Bronchial epithelial cell (primary cell): ENCODE results near the gene UTP18. TPM values are rescaled to one million over a fixed set of nuclear protein-coding genes. Genes with fewer than 3 reads are reported as not detected.
"Not testable (repeated sequence)": the region's sequence is repeated elsewhere in the genome, so short reads cannot be mapped to it uniquely, and the experiment has no call there.

Experiments used
- DNase-seq: peaks from one replicate; pipeline ENCODE4 v3.0.0-alpha.2; 2010; ENCODE audit warnings: low read depth
- FAIRE-seq: peaks from 2 replicates; lab custom pipeline; 2011; peaks lifted over from hg19 to GRCh38; lab: Jason Lieb, UNC
- H3K27me3 ChIP-seq: 2 replicates; pipeline ENCODE4 v1.5.1; 2011; ENCODE audit warnings: low read length; ENCODE audit not compliant: control insufficient read depth, insufficient read depth
- H3K36me3 ChIP-seq: 2 replicates; pipeline ENCODE4 v1.5.1; 2011; ENCODE audit warnings: low read length; ENCODE audit not compliant: control insufficient read depth, insufficient read depth
- H3K4me3 ChIP-seq: 2 replicates; pipeline ENCODE4 v1.5.1; 2011; ENCODE audit warnings: mild to moderate bottlenecking, low read depth, low read length, control low read depth
- CTCF ChIP-seq: IDR thresholded peaks from 2 replicates; pipeline ENCODE4 v1.5.1; 2011; ENCODE audit warnings: mild to moderate bottlenecking, moderate library complexity, low read length, control low read depth, inconsistent platforms; ENCODE audit not compliant: insufficient read depth, severe bottlenecking
- total RNA-seq: library from RNA; depleted of rRNA; stranded (reverse); fragments of >200 nt; gene quantifications from 2 replicates; pipeline ENCODE4 v1.2.1, GENCODE V29; 2014

Gene UTP18
- total RNA-seq, 1 donor from 2014 or later = 42.1 TPM

GRCh38 chr17:51261024-51261963 lies 948 bp downstream of the UTP18 start:
- no peaks in the 10 kb centered on the region for H3K36me3 ChIP-seq
- H3K27me3 ChIP-seq = no peaks in the 10 kb centered on the region
- DNase-seq (peak; percentile 7), FAIRE-seq (no peak)
- peak overlapping the region; percentile 96 for H3K4me3 ChIP-seq
- no peak for TF ChIP-seq CTCF

- FAIRE-seq (no peak), DNase-seq (peak; percentile 19)
- no peak overlapping the region for H3K4me3 ChIP-seq
- H3K36me3 ChIP-seq = no peaks in the 10 kb centered on the region
- no peak for TF ChIP-seq CTCF
- H3K27me3 ChIP-seq = no peaks in the 10 kb centered on the region
Measured at GRCh38 chr17:51263006-51263405, 2.7 kb downstream of the UTP18 start.

- H3K27me3 ChIP-seq, H3K36me3 ChIP-seq, H3K4me3 ChIP-seq, FAIRE-seq: not testable (repeated sequence)
- peak; percentile 13 for DNase-seq
Measured at GRCh38 chr17:51264466-51264865, 4.1 kb downstream of the UTP18 start.

GRCh38 chr17:51269991-51270390 lies 9.6 kb downstream of the UTP18 start:
- no peaks in the 10 kb centered on the region for H3K27me3 ChIP-seq
- DNase-seq (no peak), FAIRE-seq (no peak)
- TF ChIP-seq CTCF = no peak
- H3K36me3 ChIP-seq = peaks cover 2% of the 10 kb centered on the region
- no peak overlapping the region for H3K4me3 ChIP-seq

- no peak for DNase-seq
- TF ChIP-seq CTCF = no peak
- Histone ChIP-seq H3K4me3 (no peak overlapping the region), H3K27me3 (no peaks in the 10 kb centered on the region), H3K36me3 (peaks cover 3% of the 10 kb centered on the region)
- FAIRE-seq = no peak
Measured at GRCh38 chr17:51270636-51271035, 10.3 kb downstream of the UTP18 start.

GRCh38 chr17:51272812-51273211 lies 12.5 kb downstream of the UTP18 start:
- TF ChIP-seq CTCF = no peak
- FAIRE-seq (no peak), DNase-seq (no peak)
- no peak overlapping the region for H3K4me3 ChIP-seq
- H3K36me3 ChIP-seq = peaks cover 5% of the 10 kb centered on the region
- H3K27me3 ChIP-seq = no peaks in the 10 kb centered on the region
